GM23338 (cell line): Measurements from ENCODE around the gene CRACDL.

ENCODE experiments used
- CREB1 ChIP-seq: fragments of 250-450 bp; sonication (Bioruptor Pico); IDR thresholded peaks from 2 replicates; pipeline ENCODE4 v1.5.0; 2020; ENCODE audit warnings: low read depth, mild to moderate bottlenecking, moderate library complexity
- CTCF ChIP-seq, 2 experiments: fragments of 200-600 bp in 1 of 2; sonication (generic) in 1 of 2; conservative IDR thresholded peaks; 2 replicates each; pipeline versions ENCODE4 v1.5.1 to v1.6.1; 2016 to 2017; ENCODE audit warnings: antibody characterized with exemption in 2 of 2, low read depth in 2 of 2, mild to moderate bottlenecking in 2 of 2, moderate library complexity in 1 of 2
- EZH2 ChIP-seq: fragments of 200-600 bp; sonication (generic); IDR thresholded peaks from one replicate; pipeline ENCODE4 v1.8.0; 2017; ENCODE audit warnings: antibody characterized with exemption, mild to moderate bottlenecking, low read depth; ENCODE audit not compliant: unreplicated experiment
- JUNB ChIP-seq: IDR thresholded peaks from one replicate; pipeline ENCODE4 v1.6.1; 2016; ENCODE audit warnings: antibody characterized with exemption; ENCODE audit not compliant: unreplicated experiment
- POLR2AphosphoS5 ChIP-seq: IDR thresholded peaks from 2 replicates; pipeline ENCODE4 v1.6.1; 2016; ENCODE audit warnings: antibody characterized with exemption, low read depth
- STAT1 ChIP-seq: IDR thresholded peaks from one replicate; pipeline ENCODE4 v1.6.1; 2016; ENCODE audit warnings: antibody characterized with exemption; ENCODE audit not compliant: unreplicated experiment
- TF ChIP-seq, protein P1 (sequence below): IDR thresholded peaks from one replicate; pipeline ENCODE4 v1.6.1; 2018; ENCODE audit warnings: antibody characterized with exemption; ENCODE audit not compliant: unreplicated experiment

GRCh38 chr2:98827625-98828368, 108.2 kb downstream of the CRACDL start:
- TF ChIP-seq CTCF (conservative IDR thresholded peaks at IDR 0.05; ENCODE audit: low read depth in 2 of 2) (no peak), EZH2 (no peak), POLR2AphosphoS5 (no peak), JUNB (no peak), STAT1 (no peak), CREB1 (CRISPR knock-in tag) (no peak)
- TF ChIP-seq, protein P1, sequence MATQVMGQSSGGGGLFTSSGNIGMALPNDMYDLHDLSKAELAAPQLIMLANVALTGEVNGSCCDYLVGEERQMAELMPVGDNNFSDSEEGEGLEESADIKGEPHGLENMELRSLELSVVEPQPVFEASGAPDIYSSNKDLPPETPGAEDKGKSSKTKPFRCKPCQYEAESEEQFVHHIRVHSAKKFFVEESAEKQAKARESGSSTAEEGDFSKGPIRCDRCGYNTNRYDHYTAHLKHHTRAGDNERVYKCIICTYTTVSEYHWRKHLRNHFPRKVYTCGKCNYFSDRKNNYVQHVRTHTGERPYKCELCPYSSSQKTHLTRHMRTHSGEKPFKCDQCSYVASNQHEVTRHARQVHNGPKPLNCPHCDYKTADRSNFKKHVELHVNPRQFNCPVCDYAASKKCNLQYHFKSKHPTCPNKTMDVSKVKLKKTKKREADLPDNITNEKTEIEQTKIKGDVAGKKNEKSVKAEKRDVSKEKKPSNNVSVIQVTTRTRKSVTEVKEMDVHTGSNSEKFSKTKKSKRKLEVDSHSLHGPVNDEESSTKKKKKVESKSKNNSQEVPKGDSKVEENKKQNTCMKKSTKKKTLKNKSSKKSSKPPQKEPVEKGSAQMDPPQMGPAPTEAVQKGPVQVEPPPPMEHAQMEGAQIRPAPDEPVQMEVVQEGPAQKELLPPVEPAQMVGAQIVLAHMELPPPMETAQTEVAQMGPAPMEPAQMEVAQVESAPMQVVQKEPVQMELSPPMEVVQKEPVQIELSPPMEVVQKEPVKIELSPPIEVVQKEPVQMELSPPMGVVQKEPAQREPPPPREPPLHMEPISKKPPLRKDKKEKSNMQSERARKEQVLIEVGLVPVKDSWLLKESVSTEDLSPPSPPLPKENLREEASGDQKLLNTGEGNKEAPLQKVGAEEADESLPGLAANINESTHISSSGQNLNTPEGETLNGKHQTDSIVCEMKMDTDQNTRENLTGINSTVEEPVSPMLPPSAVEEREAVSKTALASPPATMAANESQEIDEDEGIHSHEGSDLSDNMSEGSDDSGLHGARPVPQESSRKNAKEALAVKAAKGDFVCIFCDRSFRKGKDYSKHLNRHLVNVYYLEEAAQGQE, result no peak
